Testis (tissue), 2 donors: ENCODE results near the gene PLGRKT.
A peak's percentile ranks its signal among the peaks of the same experiment; 100 is the strongest.

Source experiments
- CTCF ChIP-seq, 3 experiments: fragments of 450-650 bp in 2 of 3; fragments of 200-600 bp in 1 of 3; sonication (generic) in 1 of 3; IDR thresholded peaks; one replicate each; pipeline ENCODE4 v1.5.1; 2016 to 2019; ENCODE audit warnings: antibody characterized with exemption in 3 of 3, mild to moderate bottlenecking in 2 of 3, moderate library complexity in 1 of 3
- POLR2A ChIP-seq: fragments of 450-650 bp; IDR thresholded peaks from one replicate; pipeline ENCODE4 v1.6.1; 2017; ENCODE audit warnings: antibody characterized with exemption, mild to moderate bottlenecking, moderate library complexity

GRCh38 chr9:5437254-5438216, at the start of gene PLGRKT:
- TF ChIP-seq CTCF (IDR thresholded peaks at IDR 0.05) (peak in 1 of 3 experiments; percentile 11), POLR2A (no peak)
